NCI-H2029 treated with DMSO at 0.1 percent for 48 hours (cell line): Measurements from ENCODE around the gene DECR2.
A peak's percentile ranks its signal among the peaks of the same experiment; 100 is the strongest.
"Not testable (repeated sequence)": the region's sequence is repeated elsewhere in the genome, so short reads cannot be mapped to it uniquely, and the experiment has no call there.

ENCODE experiments used
- DNase-seq: peaks from one replicate; lab custom pipeline; 2025; lab: John Stamatoyannopoulos, UW

Gene DECR2

DNA sequence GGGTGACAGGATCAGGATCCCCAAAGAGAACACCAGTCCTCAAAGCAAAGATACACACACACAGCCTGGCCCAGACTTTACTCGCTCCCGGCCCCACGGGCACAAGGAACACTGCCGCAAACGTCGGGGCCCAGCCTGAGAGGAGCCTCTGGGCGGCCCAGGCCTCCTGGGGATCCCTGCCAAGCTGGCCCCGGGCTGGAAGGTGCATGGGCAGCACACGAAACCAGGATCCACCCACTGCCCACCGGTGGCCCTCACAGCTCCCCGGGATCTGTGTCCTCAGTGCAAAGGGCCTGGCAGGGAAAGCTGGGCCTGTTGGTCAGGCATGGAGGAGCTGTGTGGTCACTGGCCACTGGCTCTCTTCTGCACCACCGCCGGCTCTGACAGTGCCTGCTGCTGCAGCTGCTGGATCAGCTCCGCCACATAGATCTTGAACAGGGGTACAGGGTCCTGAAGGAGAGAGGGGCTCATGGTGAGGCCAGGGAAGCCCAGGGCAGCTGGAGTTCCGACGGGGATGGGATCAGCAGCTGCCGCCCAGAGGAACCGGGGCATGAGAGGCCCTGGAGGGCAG is 34.3 kb upstream of the DECR2 start:
- DNase-seq, result no peak

DNA sequence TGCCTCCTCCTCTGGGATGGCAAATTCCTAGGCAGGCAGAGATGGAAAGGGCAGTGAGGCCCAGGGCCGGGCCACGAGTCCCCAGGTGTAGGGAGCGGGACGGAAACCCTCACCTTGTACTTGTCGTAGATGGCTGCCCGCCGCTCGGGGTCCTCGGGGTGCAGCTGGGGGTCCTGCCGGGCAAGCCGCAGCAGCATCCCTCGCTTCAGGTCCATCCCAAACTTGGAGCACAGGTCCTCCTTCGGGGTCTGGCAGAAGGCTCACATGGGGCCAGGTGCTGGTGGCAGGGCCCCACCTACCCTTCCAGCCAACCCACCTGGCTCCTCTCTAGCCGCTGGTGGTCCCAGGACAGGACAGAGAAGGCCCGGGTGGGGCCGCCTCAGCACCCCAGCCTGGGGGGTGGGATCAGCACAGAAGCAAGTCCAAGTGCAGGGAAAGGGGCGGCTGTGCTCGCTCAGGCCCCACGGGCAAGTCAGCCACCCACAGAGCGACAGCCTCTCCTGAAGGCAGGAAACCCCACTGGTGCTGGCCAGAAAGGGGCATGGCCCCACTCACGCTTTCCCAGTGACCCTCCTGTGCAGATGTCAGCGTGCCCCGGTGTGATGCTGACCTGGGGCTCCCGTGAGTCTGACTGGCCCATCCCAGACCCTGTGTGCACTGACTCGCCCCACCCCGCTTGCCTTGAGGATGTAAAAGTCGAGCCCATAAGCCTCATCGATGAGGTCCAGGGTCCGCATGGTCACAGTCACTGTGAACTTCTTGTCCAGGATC is 33.1 kb upstream of the DECR2 start:
- no peak for DNase-seq

DNA sequence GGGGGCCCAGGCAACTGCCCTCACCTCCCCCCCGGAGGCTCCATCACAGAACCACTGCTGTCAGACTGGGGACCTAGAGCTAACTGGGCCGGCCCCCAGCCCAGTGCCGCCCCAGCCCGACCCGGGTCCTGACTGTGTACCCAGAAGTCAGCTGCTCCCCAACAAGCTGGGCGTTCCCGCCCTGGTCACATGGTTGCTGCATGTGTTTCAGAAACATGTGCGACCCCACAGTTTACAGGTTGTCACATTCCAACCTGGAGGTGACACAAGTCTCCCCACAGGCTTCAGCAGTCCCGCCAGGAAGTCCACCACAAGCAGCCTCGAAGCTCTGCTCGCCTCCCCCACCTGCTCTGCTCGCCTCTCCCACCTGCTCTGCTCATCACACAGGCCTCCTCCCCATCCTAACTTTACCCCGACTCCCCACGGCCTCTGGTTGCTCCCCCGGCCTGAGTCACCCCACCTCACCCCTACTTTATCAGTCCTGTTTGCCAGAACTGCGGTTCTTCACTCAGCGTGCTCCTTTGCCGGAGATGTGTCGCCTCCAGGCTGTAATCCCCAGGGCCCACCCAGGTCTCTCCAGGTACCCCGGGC is 32.3 kb upstream of the DECR2 start:
- DNase-seq, result no peak

DNA sequence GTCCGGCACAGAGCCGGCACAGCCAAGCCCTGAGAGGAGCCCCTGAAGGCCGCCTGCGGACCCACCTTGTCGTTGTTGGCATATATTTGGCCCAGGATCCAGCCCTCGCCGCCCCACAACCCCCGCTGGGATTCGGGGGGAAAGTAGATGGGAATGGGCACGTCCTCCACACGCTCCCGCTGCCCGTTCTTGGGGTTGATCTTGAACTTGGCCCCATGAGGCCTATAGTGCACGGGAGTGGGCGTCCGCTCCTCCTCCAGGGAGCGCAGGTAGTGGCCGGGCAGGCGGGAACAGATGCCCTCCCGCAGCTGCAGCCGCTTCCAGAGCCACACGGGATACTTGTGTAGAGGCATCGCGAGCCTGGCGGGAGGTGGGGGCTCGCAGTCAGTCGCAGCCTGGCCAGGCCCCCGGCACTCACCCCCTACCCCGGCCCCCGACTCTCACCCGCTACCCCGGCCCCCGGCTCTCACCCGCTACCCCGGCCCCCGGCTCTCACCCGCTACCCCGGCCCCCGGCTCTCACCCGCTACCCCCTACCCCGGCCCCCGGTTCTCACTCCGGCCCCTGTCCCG is 31.7 kb upstream of the DECR2 start:
- no peak for DNase-seq

DNA sequence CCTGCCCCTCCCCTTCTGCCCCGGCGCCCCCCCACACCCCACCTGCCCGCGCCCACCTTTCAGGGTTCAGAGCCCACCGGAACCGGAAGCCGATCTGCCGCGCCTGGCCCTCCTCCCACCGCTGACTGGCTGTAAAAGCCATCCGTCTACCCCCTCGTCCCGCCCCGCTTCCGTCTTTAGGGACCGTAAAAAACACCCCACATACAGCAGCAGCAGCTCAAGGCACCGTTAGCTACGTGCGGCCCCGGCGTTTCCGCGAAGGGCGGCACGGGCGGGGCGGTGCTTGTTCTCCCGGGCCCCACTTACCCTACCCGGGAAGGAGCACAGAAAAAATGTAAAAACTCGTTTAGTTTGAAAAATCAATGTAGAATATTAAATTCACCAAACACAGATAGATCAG is 31.2 kb upstream of the DECR2 start, which contains the start of gene MRPL28:
Gene MRPL28 (minus strand): TSS at position 96 of the 400 bp plus-strand sequence. CDS start 320 bp downstream, outside the sequence.
- DNase-seq, result peak; percentile 70

DNA sequence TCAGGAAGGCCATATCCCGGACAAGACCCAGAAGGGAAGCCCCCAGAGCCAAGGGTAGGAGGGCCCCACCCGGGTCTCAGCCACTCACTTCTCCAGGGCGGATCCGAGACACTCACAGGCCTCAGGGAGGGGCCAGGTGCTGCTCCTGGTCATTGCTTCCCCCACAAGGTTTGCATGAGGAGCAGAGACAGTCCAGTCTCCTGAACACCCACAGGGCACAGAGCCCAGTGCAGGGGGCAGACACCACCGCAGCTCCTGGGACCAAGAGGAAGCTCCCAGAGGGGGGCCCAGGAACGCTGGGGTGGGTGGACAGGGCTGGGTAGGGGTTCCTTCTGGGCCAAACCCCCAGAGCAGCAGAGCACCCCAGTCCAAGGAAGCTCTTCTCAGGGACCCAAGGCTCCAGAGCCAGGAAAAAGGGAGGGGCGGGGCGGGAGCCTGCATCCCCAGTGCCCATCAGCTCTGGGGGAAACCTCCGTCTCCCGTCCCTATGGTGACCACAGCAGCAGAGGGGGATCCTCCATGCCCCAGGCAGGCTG is 30.6 kb upstream of the DECR2 start:
- no peak for DNase-seq

DNA sequence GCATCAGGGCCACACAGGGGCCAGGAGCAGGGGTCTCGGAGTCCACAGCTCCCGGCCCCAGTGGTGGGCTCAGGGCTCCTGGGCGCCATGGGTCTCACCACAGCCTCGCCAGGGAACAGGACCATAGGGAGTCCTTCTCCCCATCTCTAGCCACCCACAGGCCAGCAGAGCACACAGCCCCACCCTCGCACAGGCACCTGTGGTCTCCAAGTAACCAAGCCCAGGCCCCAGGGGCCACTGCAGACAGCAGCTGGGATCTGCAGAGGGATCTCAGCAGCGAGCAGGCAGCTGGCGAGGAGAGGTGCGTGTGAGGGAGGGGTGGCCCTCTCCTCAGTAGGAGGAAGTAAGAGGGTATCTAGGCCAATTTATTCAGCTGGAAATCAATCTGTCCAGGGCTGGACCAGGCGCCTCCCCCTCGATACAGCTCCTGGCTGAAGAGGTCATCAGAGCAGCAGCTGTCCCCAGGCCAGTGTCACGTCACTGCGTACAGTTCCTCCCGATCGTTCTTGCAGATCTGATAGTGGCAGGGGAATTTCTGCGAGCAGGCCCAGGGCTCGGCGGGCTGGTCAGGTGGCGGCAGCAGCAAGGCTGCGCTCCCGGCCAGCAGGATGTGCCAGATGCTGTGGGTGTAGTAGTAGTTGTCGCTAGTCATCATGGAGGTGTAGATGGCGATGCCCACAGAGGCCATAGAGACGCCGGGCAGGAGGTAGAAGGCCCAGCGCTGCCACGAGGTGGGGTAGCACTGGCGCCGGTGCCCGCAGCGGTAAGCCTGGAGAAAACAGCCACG is 30.0 kb upstream of the DECR2 start:
- DNase-seq, result no peak

DNA sequence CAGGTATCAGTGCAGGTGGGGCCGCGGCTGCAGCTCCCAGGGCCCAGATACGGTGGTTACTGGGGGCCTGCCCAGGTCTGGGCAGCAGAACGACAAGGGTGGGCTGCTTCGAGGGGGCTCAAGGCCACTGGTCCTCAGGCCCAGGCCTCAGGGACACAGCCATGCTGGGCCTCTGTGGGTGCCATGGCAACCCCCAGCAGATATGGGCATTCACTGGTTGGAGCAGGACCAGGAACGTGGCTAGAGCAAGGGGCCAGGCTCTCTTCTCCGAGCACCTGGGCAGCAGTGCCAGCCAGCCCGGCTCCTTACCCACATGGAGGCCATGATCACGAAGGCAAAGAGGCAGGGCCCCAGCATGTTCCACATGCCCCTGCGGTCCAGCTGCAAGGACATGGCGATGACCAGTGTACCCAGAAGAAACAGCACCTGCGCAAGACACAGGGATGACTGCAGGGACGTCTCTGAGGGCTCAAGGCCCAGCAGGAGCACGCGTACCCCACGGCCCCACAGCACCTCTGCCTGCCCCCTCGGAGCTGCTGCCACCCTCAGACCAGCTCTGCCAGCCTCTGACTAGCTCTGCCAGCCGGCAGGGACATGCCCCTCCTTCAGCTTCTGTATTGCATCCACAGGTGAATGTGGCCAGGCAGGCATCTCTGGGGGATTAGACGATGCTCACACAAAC is 29.2 kb upstream of the DECR2 start:
- DNase-seq, result no peak

DNA sequence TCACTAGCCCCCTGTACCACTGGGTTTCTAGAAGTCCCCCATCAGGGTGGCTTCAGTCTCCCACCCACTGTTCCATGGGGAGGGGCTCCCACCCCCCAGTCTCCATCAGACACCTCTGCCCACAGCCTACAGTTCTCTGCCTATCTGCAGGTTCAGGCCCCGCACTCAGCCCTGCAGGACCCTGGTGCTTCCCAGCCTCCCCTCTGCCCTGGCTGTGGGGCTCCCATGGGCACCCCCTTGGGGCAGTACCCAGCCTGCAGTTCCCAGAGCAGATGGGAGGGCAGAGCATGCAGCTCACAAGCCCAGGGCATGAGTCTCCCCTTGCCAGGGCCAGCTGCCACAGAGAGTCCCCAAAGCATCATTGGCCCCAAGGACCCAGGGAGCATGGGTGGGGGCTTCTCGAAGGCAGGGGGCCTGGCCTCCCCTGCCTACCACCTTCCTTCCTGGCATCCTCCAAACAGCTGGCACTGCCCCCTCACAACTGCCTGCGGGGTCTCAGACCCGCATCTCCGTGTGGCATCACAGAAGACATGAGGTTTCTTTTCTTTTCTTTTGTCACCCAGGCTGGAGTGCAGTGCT is 28.6 kb upstream of the DECR2 start:
- no peak for DNase-seq

DNA sequence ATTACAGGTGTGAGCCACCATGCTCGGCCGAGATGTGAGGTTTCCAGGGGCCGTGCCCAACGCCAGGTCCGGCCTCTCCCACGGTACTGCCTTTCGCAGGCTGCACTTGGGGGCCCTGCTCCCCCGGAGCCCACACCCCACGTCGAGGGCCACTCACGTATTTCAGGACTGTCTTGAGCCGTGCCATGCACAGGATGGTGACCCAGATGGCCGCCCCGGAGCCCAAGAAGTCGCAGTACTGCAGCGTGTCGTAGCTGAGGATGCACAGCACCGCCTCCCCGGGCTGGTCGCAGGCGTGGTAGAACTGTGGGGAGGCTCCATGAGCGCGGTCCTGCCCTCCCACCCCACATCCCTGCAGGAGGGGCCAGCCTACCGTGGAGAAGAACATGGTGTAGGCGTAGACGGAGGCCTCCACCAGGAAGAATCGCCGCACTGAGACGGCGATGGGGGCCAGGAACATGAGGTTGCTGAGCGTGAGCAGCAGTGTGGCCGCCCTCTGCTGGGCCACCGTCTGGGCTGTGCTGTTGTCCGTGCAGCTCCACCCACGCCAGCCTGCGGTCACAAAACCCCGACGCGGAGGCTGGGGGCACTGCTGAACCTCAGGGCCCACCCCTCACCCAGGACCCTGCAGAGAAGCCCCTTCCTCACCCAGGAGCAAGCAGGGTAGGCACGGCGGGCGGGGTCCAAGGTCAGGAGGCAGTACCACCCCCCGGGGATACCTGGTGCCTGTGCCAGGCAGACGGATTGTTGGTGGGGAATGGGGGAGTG is 27.7 kb upstream of the DECR2 start:
- DNase-seq, result no peak

DNA sequence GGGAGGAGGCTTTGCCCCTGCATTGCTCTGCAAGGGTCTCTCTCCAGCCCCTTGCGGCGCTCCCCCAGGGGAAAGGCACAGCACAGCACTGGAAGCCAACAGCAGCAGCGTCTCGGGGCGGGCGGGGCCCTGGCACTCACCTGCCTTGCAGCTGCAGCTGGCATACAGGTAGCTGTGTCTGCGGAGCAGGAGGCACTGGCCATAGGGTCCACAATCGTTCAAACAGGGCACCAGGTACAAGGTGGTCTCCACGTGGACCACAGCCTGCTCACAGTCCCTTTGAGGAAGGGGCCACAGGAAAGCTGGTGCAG is 27.1 kb upstream of the DECR2 start:
- no peak for DNase-seq

DNA sequence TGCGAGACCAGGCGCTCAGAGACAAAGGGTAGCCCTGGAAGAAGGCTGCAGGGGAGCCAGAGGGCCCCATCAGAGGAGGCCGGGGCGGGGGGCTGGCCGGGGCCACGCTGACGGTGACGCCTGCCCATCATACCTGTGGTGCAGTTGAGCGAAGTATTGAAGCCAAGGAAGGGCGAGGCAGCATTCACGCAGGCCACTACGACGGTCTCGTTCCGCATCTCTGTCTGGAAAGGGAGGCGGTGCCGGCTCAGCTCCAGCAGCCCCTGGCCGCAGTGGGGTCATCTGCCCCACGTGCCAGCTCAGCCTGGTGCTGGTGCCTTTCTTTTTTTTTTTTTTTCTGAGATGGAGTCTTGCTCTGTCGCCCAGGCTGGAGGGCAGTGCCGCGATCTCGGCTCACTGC is 26.5 kb upstream of the DECR2 start:
- DNase-seq, result no peak

DNA sequence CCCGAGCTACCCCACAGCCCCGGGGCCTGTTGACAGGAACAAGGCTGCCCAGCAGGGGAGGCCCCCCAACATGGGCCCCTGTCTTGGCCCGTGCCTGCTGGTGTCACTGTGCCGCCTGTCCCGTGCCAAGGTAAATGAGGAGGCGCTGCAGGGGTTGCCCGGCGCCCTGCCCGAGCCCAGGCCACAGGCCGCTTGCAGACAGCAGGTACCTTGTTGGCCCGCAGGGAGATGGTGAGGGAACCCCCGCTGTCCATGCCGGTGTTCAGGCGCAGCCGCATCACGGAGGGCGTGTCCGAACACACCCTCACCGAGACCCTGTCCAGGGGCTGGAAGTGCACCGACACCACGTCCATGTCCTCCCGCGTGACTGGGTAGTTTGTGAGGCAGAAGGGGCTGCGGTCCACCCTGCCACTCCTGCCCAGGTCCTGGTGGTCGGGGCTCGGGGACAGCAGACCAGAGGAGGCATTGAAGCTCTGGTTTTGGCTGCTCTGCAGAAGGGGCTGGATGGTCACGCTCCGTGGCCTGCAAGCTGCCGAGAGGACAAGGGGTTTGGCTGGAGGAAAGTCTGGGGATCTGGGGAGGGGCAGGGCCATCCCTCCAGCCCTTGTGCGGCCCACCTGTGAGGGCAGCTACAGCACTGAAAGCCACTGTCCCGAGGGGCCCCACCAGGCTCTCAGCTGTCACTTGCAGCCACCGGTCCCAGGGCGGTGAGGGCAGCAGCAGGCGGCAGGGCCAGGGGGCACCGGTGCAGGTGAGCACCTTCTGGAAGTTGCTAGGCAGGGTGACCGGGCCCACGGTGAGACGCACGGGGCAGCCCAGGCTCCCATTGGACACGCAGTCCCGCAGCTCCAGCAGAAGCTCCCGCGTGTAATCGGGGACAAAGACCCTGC is 25.5 kb upstream of the DECR2 start:
- DNase-seq, result no peak

DNA sequence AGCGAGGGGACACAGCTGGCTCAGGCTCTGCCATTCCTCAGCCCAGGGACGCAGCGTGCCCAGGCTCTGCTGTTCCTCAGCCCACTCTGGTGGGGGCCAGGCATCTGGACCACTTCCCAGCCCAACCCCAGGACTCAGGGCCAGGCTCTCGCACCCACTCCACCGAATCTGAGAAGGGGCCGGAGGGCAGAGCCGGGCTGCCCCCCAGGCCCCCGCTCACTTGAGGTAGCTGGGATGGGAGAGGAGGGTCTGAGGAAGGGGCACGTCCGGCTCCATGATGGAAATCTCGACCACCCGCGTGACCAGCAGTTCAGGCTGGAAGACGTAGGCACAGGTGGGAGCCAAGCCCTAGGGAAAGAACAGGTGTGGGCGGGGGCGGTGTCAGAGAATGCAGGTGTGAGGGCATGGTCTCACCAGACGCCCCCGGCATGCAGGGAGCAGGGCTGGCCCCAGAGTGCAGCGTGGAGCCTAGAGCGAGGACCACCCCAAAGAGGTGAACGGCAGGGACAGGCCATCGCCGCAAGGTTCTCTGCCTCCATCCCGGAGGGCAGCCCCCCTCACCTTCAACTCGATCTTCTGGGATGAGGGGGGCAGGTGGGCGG is 24.8 kb upstream of the DECR2 start:
- DNase-seq, result no peak

DNA sequence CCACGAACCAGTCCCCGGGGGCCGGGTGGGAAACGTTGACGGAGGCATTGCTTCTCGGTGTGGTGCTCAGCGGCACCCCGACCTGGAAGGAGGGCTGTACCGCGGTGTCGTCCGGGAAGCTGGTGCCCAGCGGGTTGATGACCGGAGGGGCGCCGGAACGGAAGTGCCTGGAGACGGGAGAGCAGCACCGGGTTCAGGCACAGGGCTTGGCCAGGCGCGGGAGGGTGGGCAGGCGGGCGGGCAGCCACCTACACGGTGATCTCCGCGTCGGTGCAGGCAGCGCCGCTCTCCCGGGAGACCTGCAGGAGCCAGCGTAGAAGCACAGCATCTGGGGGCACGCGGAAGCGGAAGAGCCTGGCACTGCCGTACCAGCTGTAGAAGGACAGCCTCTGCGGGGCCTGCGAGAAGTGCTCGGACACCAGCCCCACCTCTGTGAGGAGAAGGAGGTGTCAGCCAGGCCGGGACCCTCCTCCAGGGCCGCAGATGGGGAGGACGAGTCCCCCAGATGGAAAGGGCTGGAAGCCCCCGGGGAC is 24.2 kb upstream of the DECR2 start:
- DNase-seq, result no peak

DNA sequence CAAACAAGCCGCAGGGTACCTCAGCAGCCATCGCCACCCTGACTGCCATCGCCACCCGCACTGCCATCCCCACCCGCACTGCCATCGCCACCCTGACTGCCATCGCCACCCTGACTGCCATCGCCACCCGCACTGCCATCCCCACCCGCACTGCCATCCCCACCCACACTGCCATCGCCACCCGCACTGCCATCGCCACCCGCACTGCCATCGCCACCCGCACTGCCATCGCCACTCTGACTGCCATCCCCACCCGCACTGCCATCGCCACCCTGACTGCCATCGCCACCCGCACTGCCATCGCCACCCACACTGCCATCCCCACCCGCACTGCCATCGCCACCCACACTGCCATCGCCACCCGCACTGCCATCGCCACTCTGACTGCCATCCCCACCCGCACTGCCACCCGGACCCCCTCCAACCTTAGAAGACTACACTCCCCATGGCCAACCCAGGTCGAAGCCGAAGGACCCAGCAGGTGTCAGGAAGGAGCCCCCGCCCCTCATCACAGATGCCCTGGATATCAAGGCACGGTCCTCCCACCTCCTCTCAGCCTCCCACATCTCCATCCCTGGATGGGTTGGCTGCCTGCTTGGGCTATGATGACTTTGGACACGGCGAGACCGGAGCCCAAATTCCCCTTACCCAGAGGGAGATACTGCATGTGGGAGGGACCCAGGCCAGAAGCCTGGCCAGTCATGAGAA is 23.4 kb upstream of the DECR2 start:
- DNase-seq, result not testable (repeated sequence)

DNA sequence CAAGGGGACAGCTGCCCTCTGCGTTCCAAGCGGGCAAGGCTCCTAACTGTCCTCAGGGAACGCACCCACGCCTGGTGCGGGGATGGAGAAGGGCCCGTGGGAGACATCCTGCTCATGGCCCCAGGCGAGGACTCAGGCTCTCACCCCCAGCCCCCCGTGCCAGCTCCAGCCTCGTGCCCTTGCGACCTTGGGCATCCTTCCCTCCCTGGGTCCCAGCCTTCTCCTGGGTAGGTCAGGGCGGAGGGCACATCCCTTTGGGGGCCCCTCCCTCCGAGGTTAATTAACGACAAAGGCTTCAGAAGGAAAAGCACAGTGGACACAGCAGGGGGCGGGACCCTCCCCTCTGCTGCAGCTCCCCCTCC is 22.9 kb upstream of the DECR2 start:
- DNase-seq, result no peak
